ENCODE results near the gene PIKFYVE.
"Not testable (repeated sequence)": the region's sequence is repeated elsewhere in the genome, so short reads cannot be mapped to it uniquely, and the experiment has no call there.

PIKFYVE gene

DNA sequence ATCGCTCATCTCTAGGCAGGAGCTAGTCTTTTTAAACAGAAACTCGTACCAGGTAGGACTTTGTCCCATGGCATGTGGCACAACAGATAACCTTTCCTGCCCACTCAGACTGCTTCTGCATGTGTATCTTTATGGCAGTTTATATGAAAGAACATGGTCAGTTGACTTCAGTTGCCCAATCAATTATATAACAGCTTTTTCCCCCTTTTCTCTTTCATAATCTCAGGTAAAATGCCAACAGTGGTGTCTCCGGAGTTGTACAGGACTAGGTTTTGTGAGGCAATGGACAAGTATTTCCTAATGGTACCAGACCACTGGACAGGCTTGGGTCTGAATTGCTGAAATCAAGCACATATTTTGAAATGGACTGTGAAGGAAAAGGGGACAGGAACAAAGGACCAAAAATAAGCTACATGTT lies 88.9 kb downstream of the PIKFYVE start:
- no peak overlapping the region for H3K4me3 ChIP-seq (ENCODE audit: low read depth, low read length)
- in situ Hi-C loops (cut with HindIII; ENCODE audit: low sequenced_read_pairs) = no loop called here
- TF ChIP-seq, protein P1, sequence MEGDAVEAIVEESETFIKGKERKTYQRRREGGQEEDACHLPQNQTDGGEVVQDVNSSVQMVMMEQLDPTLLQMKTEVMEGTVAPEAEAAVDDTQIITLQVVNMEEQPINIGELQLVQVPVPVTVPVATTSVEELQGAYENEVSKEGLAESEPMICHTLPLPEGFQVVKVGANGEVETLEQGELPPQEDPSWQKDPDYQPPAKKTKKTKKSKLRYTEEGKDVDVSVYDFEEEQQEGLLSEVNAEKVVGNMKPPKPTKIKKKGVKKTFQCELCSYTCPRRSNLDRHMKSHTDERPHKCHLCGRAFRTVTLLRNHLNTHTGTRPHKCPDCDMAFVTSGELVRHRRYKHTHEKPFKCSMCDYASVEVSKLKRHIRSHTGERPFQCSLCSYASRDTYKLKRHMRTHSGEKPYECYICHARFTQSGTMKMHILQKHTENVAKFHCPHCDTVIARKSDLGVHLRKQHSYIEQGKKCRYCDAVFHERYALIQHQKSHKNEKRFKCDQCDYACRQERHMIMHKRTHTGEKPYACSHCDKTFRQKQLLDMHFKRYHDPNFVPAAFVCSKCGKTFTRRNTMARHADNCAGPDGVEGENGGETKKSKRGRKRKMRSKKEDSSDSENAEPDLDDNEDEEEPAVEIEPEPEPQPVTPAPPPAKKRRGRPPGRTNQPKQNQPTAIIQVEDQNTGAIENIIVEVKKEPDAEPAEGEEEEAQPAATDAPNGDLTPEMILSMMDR (IDR thresholded peaks at IDR 0.05; ENCODE audit: low read depth, low read length, missing control alignments) = no peak
- DNase-seq (ENCODE audit: low read depth) = no peak

DNA sequence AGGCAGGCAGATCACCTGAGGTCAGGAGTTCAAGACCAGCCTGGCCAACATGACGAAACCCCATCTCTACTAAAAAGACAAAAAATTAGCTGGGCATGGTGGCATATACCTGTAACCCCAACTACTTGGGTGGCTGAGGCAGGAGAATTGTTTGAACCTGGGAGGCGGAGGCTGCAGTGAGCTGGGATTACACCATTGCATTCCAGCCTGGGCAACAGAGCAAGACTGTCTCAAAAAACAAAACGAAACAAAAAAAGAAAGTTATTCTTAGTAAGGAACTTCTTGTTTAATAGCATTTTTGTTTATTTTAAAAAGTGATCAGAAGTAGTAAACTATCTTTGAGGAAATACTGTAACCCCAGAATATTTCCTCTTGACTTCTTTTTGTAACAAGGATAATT lies 90.4 kb downstream of the PIKFYVE start:
- in situ Hi-C loops (cut with HindIII; ENCODE audit: low sequenced_read_pairs); H3K4me3 ChIP-seq (ENCODE audit: low read depth, low read length); DNase-seq (ENCODE audit: low read depth): not testable (repeated sequence)

DNA sequence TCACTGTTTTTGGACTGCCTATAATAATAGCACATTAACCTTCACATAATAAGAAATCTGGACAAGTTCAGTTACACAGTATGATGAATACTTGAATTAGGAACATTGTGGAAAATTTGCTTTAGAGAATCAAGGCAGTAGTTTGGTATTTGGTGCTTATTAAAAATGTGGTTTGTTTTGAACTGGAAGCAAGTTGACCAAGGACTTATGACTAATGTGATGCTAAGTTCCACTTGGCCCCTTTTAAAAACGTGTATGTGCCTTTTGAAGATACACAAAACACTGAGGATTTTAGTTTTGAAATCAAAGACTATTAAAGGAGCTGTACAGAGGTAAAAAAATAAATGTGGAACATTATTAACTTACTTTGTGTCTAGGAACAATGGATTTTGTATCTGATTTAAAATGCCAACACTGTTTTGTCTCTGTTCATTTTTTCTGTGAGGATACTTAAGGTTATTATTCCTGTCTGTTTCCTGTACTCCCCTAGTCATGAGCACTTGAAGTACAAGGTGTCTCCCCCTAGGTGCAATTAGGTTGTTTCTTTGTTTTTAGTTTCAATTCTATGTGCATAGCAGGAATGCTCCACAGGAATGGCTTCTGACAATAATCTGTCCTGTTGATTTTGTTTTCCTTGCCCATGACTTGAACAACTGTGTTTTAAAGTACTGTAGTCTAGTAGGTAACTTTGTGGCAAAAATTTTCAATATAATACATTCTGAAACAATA lies 91.0 kb downstream of the PIKFYVE start:
- in situ Hi-C loops (cut with HindIII; ENCODE audit: low sequenced_read_pairs) = no loop called here
- no peak for DNase-seq (ENCODE audit: low read depth)
- TF ChIP-seq, protein P1 (IDR thresholded peaks at IDR 0.05; ENCODE audit: low read depth, low read length, missing control alignments) = no peak
- no peak overlapping the region for H3K4me3 ChIP-seq (ENCODE audit: low read depth, low read length)

DNA sequence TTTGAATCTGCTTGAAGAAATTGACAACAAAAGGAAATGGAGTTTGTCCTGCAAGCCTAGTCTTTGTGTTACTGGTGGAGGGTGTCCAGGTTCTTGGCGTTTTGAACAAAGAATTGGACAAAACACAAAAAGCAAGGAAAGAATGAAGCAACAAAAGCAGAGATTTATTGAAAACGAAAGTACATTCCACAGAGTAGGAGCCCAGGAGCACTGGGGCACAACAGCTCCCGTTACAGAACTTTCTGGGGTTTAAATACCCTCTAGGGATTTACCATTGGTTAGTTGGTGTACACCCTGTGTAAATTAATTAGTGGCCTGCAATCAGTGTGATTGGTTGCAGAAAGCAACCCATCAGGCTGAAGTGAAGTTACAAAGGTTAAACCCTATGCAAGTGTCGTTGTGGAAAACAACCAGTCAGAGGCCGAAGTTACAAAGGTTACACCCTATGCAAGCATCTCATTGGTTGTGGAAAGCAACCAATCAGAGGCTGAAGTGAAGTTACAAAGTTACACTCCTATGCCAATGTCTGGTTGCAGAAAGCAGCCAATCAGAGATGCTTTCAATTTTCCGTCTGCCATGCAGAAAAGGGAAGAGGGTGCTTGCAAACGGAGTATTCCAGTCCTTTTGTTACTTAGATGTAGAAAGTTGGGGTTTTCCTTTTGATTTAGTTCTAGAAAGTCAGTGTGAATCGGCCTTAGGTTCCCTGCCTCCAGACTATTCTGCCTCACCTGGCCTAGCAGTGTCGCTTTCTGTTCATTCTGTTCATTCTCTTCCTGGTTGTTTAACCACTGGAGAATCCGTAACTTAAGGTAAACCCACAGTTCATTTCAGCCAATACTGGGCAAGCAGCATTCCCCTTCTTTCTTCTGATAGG lies 92.9 kb downstream of the PIKFYVE start:
- in situ Hi-C loops (cut with HindIII; ENCODE audit: low sequenced_read_pairs) = no loop called here
- TF ChIP-seq, protein P1 (IDR thresholded peaks at IDR 0.05; ENCODE audit: low read depth, low read length, missing control alignments) = no peak
- peak; percentile 18 for DNase-seq (ENCODE audit: low read depth)
- H3K4me3 ChIP-seq (ENCODE audit: low read depth, low read length) = no peak overlapping the region

DNA sequence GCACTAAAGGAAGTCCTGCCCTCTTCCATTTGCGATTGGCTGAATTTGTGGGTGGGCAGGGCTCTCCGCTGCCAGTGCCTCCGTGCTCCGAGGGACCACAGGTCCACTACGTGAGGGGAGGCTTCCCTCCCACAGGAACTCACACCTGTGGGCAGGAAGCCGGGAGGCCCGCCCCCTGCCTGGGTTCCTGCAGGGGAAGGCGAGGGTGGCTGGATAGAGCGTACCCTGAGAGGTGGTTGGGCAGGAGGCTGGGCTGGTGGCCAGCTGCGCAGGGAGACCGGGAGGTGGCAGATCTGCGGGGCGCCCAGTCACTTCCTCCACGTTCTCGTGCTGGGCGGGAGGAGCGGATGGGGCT lies 93.6 kb downstream of the PIKFYVE start:
- no peak for DNase-seq (ENCODE audit: low read depth)
- H3K4me3 ChIP-seq (ENCODE audit: low read depth, low read length) = no peak overlapping the region

DNA sequence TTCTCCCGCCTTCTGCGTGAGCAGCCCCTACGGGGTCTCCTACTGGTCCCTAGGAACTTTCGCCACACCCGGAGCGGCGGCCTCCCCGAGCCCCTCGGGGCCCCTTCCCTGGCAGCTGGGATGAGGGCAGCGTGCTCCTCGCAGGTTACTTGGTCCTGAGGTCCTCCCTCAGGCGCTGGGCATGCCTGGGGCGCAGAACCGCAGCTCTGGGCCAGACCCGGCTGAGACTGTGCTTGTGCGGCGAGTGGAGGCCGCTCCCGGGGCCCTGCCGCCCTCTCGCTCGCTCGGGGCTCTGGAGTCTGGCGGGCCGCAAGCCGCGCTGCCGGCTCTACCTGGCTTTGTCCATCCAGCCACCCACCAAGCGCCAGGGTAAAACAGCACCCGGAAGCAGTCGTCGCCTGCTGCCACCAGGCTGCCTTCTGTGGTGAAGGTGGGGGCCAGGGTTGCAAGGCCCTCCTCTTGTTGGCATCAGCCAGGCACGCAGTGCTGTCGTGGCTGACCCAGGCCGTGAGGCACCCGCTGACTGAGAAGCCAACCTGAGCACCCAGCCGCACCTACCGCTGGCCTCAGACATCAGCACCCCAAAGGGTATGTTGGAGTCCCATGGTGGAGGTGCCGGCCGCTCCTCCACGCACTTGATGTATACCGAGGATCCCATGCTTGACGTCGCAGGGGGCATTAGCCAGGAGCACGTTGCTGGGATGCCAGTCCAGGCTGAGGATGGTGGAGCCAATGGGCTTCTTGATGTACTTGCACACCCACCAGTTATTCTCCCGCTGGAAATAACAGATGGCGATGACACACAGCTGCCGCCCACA lies 94.4 kb downstream of the PIKFYVE start:
- TF ChIP-seq, protein P1 (IDR thresholded peaks at IDR 0.05; ENCODE audit: low read depth, low read length, missing control alignments) = no peak
- H3K4me3 ChIP-seq (ENCODE audit: low read depth, low read length) = no peak overlapping the region
- no peak for DNase-seq (ENCODE audit: low read depth)
- in situ Hi-C loops (cut with HindIII; ENCODE audit: low sequenced_read_pairs) = no loop called here

More for the DNA sequence above, 93.6 kb downstream of the PIKFYVE start:
- TF ChIP-seq, protein P1 (IDR thresholded peaks at IDR 0.05; ENCODE audit: low read depth, low read length, missing control alignments) = no peak
- in situ Hi-C loops (cut with HindIII; ENCODE audit: low sequenced_read_pairs) = no loop called here

Data from astrocyte of the cerebellum (primary cell).